HG02852 (cell line): ENCODE data around the gene NRSN2.

Experiments used
- ATAC-seq: cut with Tn5 transposase; IDR thresholded peaks from one replicate; pipeline ENCODE4 v1.9.1; 2021; ENCODE audit warnings: mild to moderate bottlenecking, moderate library complexity; ENCODE audit not compliant: unreplicated experiment

Gene NRSN2

DNA sequence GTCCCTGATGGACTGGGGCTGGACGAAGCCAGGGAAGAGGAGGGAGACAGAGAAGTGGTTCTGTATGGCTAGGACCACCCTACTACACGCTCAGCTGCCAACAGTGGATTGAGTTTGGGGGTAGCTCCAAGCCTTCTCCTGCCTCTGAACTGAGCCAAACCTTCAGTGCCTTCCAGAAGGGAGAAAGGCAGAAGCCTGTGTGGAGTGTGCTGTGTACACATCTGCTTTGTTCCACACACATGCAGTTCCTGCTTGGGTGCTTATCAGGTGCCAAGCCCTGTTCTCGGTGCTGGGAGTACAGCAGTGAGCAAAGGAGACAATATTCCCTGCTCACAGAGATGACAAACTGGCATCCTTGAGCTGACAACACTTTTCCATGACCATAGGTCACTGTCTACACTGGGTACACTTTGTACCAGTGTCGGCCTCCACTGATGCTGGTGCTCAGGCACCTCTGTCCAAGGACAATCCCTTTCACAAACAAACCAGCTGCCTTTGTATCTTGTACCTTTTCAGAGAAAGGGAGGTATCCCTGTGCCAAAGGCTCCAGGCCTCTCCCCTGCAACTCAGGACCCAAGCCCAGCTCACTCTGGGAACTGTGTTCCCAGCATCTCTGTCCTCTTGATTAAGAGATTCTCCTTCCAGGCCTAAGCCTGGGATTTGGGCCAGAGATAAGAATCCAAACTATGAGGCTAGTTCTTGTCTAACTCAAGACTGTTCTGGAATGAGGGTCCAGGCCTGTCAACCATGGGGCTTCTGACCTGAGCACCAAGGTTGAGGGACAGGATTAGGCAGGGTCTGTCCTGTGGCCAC lies 49.9 kb downstream of the NRSN2 start:
- no peak for ATAC-seq

- no peak for ATAC-seq
These were observed 50.7 kb downstream of the NRSN2 start for GRCh38 chr20:397432-398237.

GRCh38 chr20:399182-399707 lies 52.3 kb downstream of the NRSN2 start:
- no peak for ATAC-seq

DNA sequence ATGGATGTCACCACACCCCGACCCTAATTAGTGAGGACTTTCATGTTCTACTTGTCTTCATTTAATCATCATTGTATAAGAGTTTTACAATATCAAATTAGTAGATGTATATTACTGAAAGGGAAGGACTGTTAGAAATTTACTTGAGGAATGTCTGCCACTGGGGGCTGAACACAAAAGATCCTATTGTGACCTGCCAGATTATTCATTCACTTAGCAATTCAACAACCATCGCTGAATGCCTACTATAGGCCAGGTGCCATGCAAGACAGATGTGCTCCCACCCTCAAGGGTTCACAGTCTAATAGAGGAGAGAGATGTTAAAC lies 53.2 kb downstream of the NRSN2 start:
- no peak for ATAC-seq

DNA sequence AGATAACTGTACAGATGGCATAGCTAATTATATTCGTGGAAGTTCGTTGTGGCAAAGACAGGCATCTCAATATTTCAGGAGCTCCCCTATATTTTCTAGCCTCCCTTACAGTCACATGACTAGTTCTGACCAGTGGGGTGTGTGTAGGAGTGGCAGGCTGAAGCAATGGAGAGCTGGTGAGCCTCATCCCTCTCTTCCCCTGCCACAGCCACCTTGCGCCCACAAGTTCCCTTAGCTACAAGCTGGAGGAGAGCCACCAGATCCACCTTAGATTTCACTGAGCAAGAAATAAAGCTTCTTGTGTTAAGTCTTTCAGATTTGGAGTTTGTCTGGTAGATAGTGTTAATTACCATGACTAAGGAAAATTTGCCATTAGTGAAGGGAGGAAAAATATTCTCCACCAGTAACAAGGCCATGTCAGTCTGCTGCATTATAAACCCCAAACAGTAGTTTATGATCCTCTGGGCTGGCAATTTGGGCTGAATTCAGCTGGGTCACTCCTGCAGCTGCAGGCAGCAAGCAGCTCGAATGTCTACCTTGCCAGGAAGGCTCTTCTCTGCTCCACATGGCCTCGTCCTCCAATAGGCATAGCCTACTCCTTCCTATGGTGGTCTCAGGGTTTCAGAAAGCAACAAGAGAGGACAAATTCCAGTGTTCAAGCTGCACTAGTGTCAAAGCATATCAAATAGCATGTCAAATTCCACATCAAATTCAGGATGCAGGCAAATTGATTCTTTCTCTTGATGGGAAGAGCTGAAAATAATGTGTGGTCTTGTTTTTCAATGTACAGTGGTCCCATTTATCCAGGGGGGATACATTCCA lies 53.8 kb downstream of the NRSN2 start:
- no peak for ATAC-seq

DNA sequence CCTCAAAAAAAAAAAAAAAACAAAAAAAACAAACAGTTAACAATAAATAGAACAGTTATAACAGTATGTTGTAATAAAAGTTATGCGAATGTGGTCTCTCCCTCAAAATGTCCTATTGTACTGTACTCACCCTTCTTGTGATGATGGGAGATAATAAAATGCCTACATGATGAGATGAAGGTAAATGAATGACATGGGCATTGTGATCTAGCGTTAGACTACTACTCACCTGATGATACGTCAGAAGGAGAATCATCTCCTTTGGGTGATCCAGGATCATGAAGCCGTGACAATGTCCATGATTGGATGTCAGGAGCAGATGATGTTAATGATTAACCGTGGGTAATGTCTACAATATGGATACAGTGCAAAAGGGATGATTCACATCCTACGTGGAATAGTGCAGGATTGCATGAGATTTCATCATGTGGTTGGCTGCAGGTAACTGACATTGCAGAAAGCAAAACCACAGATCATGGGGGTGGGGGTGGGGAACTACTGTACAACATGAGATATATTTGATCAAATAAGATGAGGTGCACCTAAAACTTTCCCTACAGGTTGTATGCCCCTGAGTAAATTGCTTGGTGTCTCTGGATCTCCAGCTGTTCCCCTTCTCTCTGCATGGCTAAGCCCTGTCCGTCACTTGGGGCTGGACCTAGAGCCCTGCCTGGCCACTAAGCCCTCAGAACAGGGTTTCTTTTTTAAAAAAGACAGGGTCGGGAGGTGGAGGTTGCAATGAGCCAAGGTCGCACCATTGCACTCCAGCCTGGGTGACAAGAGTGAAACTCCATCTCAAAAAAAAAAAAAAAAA lies 55.0 kb downstream of the NRSN2 start:
- no peak for ATAC-seq

- ATAC-seq: no peak
These were observed 55.6 kb downstream of the NRSN2 start for GRCh38 chr20:402496-402885.

DNA sequence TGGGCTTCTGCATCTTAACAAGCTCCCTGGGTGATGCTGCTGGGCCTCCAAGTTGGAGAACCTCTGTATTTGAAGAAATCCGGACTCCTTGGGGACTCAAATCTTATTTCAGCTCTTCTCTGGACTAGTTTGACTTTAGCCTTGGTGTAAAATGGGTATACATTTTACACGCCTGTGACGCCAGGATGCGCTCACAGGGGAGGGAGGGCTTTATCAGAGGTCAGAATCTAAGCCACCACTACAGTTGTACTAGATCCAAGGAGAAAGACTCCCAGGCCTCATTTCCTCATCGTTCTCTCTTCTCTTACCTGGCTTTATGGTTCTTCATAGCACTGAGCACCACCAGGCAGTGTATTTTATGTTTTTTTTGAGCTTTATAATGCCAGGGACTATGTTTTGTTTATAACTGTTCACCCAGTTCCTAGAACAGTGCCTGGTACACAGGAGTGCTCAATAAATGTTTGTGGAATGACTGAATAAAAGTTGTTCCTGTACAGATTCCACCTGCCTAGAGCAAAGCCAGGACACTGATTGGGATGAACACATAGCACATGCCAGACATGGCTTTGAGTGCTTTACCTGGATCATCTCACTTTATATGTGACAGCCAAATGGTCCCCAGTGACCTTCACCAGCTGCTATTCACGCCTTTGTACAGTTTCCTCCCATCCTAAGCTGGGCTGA lies 56.1 kb downstream of the NRSN2 start:
- no peak for ATAC-seq

DNA sequence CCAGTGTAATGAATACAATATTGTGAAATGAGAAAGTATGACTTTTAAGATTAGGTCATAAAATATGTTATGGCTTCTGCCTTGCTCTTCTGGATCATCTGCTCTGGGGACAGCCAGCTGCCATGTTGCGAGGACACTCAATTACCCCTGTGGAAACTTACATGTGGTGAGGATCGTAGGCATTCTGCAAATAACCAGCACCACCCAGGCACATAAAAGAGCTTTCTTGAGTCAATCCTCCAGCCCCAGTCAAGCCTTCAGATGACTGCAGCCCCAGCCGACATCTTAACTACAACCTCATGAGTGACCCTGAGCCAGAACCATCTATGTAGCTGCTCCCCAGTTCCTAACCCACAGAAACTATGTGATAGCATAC lies 56.7 kb downstream of the NRSN2 start:
- ATAC-seq: no peak

- no peak for ATAC-seq
These were observed 57.2 kb downstream of the NRSN2 start for GRCh38 chr20:404088-404487.
